ENCODE measurements around the gene BICDL2.
A peak's percentile ranks its signal among the peaks of the same experiment; 100 is the strongest.
"Not testable (repeated sequence)": the region's sequence is repeated elsewhere in the genome, so short reads cannot be mapped to it uniquely, and the experiment has no call there.

The BICDL2 gene, protein sequence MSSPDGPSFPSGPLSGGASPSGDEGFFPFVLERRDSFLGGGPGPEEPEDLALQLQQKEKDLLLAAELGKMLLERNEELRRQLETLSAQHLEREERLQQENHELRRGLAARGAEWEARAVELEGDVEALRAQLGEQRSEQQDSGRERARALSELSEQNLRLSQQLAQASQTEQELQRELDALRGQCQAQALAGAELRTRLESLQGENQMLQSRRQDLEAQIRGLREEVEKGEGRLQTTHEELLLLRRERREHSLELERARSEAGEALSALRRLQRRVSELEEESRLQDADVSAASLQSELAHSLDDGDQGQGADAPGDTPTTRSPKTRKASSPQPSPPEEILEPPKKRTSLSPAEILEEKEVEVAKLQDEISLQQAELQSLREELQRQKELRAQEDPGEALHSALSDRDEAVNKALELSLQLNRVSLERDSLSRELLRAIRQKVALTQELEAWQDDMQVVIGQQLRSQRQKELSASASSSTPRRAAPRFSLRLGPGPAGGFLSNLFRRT

DNA sequence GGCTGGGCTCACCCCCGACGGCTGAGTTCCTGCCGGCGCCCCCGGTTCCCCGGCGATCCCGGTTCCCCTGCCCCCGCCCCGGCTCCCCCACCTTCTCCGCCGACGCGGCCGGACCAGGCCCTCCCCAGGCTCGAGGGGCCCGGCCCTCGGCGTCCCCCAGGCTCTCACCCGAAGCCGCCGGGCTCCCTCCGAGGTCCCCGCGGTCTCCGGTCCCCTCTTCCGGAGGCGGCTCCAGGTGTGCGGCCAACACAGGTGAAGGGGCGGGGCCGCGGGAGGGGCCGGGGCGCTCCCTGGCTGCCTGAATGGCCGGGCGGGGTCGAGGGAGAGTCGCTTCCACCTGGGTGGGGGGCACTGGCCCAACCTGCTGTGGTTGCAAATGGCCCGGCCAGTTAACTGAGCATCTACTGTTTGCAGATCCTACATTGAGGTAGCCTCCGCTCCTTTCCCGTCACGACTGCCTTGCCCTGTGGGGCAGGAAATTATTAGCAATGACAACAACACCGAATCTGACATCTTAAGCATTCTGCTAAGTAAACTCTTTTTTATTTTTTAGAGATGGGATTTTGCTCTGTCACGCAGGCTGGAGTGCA, at the start of gene BICDL2:
Gene BICDL2 (minus strand): TSS at position 219 of the 590 bp plus-strand sequence. CDS start 1,448 bp downstream, outside the sequence.
- DNase-seq (ENCODE audit: low spot score) = no peak

DNA sequence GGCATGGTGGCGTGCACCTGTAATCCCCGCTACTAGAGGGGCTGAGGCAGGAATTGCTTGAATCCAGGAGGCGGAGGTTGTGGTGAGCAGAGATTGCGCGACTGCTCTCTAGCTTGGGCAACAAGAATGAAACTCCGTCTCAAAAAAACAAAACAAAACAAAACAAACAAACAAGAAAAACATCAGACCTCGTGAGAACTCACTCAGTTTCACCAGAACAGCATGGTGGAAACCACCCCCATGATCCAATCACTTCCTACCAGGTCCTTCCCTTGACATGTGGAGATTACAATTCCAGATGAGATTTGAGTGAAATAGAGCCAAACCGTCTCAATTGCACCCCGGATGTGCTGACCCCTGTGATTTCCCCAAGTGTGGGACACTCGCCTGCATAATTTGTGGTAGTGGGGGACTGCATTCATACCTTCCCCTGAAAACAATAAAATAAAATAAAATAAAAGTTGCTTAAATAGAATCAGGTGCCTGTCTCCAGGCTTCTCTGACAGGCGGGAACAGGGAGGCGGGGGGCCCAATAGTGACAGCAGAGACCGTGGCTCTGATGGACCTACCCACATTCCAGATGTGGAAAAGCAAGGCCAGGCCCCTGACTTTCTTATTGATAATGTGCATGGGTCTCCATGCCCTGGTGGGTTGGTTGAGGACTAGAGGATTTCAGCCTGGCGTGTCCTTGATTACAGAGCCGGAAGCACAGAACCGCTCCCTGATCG, 49.3 kb upstream of the BICDL2 start:
- no peak for DNase-seq (ENCODE audit: low spot score)

DNA sequence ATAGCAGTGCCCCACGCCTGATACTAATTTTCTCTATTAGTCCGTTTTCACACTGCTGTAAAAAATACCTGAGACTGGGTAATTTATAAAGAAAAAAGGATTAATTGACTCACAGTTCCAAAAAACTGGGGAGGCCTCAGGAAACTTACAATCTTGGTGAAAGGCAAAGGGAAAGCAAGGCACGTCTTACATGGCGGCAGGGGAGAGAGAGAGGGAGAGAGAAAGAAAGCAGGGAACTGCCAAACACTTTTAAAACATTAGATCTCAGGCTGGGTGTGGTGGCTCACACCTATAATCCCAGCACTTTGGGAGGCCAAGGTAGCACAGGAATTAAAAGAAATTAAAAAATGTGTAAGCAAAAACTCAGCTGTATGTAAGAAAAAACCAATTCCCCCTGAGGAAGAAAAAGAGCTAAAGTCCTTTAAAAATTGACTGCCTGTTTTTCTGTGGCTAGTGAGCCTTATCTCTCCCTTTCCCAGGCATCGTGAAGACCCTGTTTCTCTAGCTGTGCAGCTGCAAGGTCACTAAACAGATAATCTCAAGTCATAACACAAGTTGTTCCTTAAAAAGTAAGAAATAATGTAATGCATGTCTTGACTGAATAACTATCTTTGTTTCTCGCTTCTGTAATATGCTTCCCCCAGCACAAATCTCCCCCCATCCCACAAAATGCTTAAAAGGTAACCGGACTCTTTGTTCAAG, 48.4 kb upstream of the BICDL2 start:
- no peak for DNase-seq (ENCODE audit: low spot score)

DNA sequence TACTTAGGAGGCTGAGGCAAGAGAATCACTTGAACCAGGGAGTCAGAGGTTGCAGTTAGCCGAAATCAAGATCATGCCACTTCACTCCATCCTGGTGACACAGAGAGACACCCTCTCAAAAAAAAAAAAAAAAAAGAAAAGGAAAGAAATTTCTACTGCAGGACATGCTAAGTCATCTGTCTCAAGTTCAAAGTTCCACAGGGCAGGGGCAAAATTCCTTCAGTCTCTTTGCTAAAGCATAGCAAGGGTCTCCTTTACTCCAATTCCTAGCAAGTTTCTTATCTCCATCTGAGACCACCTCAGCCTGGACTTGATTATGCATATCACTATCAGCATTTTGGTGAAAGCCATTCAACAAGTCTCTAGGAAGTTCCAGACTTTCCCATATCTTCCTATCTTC, 47.7 kb upstream of the BICDL2 start:
- DNase-seq (ENCODE audit: low spot score) = no peak

DNA sequence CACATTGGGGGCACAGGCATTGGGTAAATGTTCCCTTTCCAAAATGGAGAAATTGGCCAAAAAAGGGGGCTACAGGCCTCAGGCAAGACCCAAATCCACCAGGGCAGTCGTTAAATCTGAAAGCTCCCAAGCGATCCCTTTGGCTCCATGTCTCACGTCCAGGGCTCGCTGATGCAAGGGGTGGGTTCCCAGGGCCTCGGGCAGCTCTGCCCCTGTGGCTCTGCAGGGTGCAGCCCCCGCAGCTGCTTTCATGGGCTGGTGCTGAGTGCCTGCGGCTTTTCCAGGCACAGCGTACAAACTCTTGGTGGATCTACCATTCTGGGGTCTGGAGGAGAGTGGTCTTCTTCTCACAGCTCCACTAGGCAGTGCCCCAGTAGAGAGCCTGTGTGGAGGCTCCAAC, 46.7 kb upstream of the BICDL2 start:
- not testable (repeated sequence) for DNase-seq (ENCODE audit: low spot score)

DNA sequence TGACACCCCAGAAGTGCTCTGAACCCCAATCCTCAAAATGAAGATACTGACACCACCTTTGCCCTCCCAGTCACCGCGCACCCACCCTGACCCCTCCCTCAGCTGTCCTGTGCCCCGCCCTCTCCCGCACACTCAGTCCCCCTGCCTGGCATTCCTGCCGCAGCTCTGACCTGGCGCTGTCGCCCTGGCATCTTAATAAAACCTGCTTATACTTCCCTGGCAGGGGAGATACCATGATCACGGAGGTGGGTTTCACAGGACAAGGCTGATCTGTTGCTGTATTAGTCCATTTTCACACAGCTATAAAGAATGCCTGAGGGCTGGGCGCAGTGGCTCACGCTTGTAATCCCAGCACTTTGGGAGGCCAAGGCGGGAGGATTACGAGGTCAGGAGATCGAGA, 45.2 kb upstream of the BICDL2 start:
- DNase-seq (ENCODE audit: low spot score) = not testable (repeated sequence)

DNA sequence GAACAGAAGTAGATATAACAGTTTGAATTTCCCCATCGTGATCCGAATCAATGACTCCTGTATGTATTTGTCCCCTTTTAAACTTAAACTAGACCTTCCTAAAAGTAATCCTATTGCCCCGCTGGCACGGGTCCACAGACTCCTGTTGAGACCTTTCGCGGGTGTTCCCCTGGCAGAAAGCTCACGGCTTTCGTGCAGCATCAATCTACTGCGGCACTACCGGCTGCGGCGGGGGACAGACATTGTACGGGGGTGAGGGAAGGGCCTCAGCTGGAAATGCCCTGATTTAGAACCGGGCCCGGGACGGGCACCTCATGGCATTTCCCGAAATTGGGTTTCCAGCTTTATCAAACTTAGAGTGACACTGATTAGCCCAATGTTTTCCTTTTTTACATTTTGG, 43.3 kb upstream of the BICDL2 start:
- DNase-seq (ENCODE audit: low spot score) = no peak

DNA sequence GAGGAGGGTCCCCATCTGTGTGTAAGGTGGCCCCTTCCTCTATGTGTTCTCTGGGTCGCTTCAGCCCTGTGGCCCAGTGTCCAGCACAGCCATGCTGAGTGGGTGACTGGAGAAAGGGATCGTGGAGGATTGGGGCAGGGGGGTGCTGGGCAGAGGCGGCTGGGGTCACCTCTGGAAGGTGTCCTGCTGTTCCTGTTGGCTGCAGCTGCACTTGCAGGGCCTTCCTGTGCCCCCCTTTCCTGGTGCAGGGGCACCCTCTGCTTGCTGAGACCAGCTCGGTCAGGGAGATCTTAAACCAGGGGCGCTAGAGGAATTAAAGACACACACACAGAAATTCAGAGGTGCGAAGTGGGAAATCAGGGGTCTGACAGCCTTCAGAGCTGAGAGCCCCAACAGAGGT, 39.8 kb upstream of the BICDL2 start:
- no peak for DNase-seq (ENCODE audit: low spot score)

DNA sequence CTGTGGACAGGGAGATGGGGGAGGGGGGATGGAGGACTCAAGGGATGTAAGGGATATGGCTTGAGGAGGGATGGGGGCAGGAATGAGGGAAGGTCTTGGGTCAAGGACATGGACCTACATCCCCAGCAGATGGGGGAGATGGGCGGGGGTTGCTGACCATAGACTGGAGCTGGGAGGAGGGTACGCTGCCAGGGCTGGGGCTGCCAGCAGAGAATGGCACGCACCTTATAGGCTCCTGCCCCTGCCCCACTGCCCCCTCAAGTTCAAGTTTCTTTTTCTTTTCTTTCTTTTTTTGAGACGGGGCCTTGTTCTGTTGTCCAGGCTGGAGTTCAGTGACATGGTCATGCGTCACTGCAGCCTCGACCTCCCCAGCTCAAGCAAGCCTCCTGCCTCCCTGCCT, 39.2 kb upstream of the BICDL2 start:
- not testable (repeated sequence) for DNase-seq (ENCODE audit: low spot score)

DNA sequence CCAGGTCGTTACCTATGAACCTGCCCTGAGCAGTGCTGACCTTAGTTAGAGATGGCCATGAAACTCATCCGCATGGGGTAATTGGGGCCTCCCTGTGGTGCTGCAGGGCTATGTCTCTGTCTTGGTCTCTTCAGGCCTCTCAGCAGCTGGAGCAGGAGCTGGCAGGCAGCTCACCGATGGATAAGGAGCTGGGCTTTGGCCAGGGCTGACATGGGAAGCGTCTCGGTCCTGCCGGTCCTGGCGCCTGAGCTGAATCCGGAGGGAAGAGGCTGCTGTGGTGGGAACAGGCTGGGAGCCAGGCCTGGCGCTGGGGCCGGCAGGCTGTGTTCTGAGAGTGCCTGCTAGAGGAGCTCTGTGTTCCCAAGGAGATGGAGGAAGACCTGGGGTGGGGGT, 38.8 kb upstream of the BICDL2 start:
- no peak for DNase-seq (ENCODE audit: low spot score)

DNA sequence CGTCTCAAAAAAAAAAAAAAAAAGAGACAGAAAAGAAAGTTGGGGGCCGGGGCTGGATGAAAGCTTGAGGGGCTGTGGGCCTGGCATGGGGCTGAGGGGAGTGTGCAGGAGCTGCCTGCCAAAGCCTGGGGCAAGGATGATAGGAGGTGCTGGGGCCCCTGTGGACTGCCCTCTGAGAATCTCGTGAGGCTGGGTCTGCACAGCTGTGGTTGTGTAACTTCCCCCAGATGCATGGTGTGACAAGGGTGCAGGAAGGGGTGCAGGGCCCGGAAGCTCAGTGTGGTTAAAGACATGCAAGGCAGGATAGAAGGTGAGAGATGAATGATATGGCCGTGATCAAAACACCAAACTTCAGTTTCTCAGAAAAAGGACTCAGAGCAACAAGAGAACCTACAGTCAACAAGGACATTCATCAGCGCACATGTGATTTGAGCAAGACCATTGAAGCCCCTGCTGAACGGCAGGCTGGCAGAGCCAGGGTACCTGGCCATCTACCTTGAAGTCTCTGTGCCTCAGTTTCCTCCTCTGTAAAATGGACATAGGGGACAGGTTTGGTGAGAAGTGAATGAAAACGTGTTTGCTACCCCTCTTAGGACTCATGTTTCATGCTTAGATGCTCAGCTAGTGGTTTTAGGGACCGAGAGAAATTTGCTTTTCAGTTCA, 38.2 kb upstream of the BICDL2 start:
- peak; percentile 90 for DNase-seq (ENCODE audit: low spot score)

DNA sequence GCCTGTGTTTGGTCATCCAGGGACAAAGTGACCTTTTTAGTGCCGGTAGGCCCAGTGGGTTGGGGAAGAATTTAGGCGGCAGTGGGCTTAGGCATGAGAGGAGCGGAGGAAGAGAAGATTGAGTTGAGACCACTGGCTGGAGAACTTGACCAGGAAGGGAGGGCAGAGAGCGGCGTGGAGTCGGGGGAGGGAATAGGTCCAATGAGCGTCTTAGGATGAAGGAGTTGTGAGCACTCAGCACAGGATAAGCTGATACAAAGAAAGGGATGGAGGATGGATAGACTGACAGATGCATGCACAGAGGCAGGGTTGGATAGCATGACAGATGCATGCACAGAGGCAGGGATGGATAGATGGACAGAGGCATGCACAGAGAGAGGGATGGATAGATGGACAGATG, 36.7 kb upstream of the BICDL2 start:
- DNase-seq (ENCODE audit: low spot score) = no peak

DNA sequence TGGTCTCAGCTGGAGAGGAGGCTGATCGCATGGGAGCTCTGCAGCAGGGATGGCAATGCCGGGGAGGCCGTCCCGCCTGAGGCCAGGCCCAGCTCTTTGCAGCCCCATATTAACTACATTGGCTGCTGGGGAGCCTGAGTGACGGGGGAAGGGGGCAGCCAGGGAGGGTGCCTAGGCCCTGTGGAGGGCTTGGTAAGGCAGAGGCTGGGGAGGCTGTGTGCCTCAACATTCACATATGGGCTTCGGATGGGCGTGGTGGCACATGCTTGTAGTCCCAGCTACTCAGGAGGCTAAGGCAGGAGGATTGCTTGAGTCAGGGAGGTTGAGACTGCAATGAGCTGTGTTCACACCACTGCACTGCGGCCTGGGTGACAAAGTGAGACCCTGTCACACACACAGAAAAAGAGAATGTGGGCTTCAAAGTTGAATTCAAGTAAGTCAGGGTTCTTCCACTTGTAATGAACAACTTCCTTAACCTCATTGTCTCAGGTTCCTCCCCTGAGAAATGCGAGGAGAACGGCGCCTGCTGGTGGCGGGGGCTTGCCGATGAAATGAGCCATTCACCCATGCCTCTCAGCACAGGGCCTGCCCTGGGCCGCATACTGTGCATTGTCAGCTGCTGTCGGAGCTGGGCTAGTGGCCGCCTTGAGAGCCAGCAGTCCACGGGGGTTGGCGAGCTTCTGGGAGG, 36.0 kb upstream of the BICDL2 start:
- DNase-seq (ENCODE audit: low spot score) = peak; percentile 74

DNA sequence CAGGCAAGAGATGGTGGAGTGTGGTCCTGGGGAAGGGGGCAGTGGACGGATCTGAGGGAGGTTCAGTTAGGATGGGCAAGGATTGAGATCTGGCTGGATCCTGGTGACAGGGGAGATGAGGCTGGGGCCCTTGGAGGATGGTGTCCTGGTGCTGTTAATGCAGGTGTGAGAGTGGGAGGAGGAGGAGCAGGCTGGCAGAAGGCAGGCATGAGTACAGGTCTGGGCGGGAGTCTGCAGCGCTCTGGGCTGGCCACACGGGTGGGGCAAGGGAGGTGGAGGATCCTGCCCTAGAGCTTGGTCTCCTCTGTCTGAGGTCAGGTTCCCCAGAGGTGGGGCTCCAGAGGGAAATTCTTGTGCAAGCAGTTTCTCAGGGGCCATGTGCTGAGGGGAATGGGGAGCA, 35.4 kb upstream of the BICDL2 start:
- not testable (repeated sequence) for DNase-seq (ENCODE audit: low spot score)

DNA sequence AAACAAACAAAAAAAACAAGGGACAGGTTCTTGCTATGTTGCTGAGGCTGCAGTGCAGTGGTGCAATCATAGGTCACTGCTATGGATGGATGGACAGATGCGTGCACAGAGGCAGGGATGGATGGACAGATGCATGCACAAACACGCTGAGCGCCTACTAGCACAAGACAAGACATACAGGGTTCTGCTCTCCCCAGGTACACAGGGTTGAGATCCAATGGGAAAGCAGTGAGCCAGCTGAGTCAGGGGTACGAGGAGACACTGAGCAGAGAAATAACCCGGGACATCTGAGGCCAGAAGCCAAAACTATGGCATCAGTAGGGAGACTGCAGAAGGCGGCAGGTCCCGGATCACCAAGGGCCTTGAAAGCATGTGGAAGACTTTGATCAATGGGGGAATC, 34.9 kb upstream of the BICDL2 start:
- no peak for DNase-seq (ENCODE audit: low spot score)

DNA sequence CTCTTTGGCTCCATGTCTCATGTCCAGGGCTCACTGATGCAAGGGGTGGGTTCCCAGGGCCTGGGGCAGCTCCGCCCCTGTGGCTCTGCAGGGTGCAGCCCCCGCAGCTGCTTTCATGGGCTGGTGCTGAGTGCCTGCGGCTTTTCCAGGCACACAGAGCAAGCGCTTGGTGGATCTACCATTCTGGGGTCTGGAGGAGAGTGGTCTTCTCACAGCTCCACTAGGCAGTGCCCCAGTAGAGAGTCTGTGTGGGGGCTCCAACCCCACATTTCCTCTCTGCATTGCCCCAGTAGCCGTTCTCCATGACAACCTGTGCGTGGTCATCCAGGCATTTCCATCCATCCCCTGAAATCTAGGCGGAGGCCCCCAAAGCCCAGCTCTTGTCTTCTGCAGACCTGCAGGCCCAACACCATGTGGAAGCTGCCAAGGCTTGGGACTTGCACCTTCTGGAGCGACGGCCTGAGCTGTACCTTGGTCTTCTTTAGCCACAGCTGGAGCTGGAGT, 33.9 kb upstream of the BICDL2 start:
- DNase-seq (ENCODE audit: low spot score) = no peak

DNA sequence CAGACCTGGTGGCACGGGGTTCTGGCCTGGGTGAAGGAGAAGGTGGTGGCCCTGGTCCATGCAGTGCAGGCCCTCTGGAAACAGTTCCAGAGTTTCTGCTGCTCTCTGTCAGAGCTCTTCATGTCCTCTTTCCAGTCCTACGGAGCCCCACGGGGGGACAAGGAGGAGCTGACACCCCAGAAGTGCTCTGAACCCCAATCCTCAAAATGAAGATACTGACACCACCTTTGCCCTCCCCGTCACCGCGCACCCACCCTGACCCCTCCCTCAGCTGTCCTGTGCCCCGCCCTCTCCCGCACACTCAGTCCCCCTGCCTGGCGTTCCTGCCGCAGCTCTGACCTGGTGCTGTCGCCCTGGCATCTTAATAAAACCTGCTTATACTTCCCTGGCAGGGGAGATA, 32.4 kb upstream of the BICDL2 start:
- not testable (repeated sequence) for DNase-seq (ENCODE audit: low spot score)

DNA sequence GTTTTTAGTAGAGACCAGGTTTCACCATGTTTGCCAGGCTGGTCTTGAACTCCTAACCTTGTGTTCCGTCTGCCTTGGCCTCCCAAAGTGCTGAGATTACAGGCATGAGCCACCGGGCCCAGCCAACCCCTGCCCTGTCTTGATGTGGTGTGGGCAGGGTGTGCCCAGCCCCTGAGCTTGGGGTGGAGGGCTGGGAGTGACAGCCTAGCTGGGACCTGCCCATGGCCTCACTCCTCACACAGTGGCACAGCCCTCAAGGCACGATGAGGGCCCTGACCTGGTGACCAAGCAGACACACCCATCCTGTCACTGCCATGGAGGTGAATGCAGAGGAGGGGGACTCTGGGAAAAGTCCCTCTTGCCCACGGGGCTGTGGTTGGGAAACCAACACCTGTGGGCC, 31.7 kb upstream of the BICDL2 start:
- no peak for DNase-seq (ENCODE audit: low spot score)

DNA sequence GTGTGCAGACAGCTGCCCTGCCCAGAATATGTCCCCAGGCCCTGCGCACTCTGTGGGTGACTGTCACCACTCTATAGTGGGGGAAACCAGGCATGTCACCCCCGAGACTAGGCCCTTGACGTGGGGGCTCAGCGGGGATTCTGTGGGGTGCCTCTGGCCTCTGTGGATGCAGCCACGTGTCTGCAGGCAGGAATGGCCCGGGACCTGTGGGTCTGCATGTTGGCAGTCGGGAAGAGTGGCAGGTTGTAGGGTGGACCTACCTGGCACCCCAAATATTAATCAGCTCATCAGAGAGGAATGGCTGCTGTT, 29.6 kb upstream of the BICDL2 start:
- DNase-seq (ENCODE audit: low spot score) = no peak

DNA sequence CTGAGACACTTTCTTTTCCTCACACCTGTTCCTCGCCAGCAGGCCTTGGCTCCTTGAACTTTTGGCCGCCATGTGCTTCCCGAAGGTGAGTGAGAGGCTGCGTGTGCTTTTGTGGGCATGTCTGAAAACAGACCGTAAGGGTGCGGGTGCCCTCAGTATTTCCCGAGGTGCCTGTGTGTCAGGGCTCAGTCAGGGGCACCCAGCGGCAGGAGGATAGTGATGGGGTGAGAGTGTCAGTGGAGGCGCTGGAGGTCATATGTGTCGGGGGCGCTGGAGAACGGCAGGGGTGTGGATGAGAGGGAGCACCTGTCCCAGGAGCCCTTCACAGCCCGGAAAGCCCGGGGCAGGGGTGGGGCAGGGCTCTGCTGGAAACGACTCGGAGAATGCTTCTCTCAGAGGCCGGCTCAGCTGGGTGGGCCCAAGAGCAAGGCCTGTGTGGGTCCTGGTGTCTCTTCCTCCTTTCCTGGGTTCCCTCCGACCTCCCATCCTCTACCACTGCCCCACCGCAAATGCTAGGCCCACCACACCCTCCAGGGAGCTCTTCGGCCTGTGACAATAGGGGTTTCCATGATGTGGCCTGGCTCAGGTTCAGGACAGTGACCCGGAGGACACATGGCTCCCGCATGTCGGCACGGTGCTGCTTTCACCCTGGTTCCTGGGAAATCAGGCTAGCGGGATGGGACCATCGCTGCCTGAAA, 29.1 kb upstream of the BICDL2 start:
- DNase-seq (ENCODE audit: low spot score) = no peak
